ENCODE results near the gene NPM3.

NPM3 gene

GRCh38 chr10:101778151-101778780, 5.0 kb downstream of the NPM3 start:
- H3K4me1 ChIP-seq (ENCODE audit: control insufficient read depth, insufficient read depth, low read length): peaks cover 15% of the 10 kb centered on the region
- no peaks in the 10 kb centered on the region for H3K9me3 ChIP-seq (ENCODE audit: control insufficient read depth, insufficient read depth, low read length)
- H3K4me3 ChIP-seq (ENCODE audit: low read depth, low read length): peak overlapping the region; percentile 66
- H3K36me3 ChIP-seq (ENCODE audit: control insufficient read depth, insufficient read depth, low read length): peaks cover 13% of the 10 kb centered on the region
- peaks cover 46% of the 10 kb centered on the region for H3K27me3 ChIP-seq (ENCODE audit: control insufficient read depth, insufficient read depth, low read length)
- H3K9ac ChIP-seq (ENCODE audit: low read depth, low read length): no peak overlapping the region

- no peaks in the 10 kb centered on the region for H3K9me3 ChIP-seq (ENCODE audit: control insufficient read depth, insufficient read depth, low read length)
- peaks cover 51% of the 10 kb centered on the region for H3K27me3 ChIP-seq (ENCODE audit: control insufficient read depth, insufficient read depth, low read length)
- H3K9ac ChIP-seq (ENCODE audit: low read depth, low read length): no peak overlapping the region
- peaks cover 10% of the 10 kb centered on the region for H3K36me3 ChIP-seq (ENCODE audit: control insufficient read depth, insufficient read depth, low read length)
- no peak overlapping the region for H3K4me3 ChIP-seq (ENCODE audit: low read depth, low read length)
- H3K4me1 ChIP-seq (ENCODE audit: control insufficient read depth, insufficient read depth, low read length): peaks cover 19% of the 10 kb centered on the region
Observed at GRCh38 chr10:101777619-101778145, 5.6 kb downstream of the NPM3 start.

- Histone ChIP-seq H3K9ac (ENCODE audit: low read depth, low read length) (no peak overlapping the region), H3K36me3 (ENCODE audit: control insufficient read depth, insufficient read depth, low read length) (peaks cover 6% of the 10 kb centered on the region), H3K9me3 (ENCODE audit: control insufficient read depth, insufficient read depth, low read length) (no peaks in the 10 kb centered on the region), H3K27me3 (ENCODE audit: control insufficient read depth, insufficient read depth, low read length) (peaks cover 64% of the 10 kb centered on the region), H3K4me1 (ENCODE audit: control insufficient read depth, insufficient read depth, low read length) (peaks cover 21% of the 10 kb centered on the region), H3K4me3 (ENCODE audit: low read depth, low read length) (peak overlapping the region; percentile 32)
Observed at GRCh38 chr10:101776161-101776817, 7.0 kb downstream of the NPM3 start.

- no peaks in the 10 kb centered on the region for H3K9me3 ChIP-seq (ENCODE audit: control insufficient read depth, insufficient read depth, low read length)
- no peak within 1 kb of the TSS for H3K9ac ChIP-seq (ENCODE audit: low read depth, low read length)
- H3K4me1 ChIP-seq (ENCODE audit: control insufficient read depth, insufficient read depth, low read length): peaks cover 19% of the 10 kb centered on the region
- H3K4me3 ChIP-seq (ENCODE audit: low read depth, low read length): peak within 1 kb of the TSS; percentile 52
- peaks cover 66% of the 10 kb centered on the region for H3K27me3 ChIP-seq (ENCODE audit: control insufficient read depth, insufficient read depth, low read length)
- peaks cover 1% of the 10 kb centered on the region for H3K36me3 ChIP-seq (ENCODE audit: control insufficient read depth, insufficient read depth, low read length)
Observed at GRCh38 chr10:101775273-101776160, 7.7 kb downstream of the NPM3 start, which contains the start of gene FGF8. TSS of gene FGF8 (minus strand) at chr10:101776114. CDS start at chr10:101775900, 214 bp downstream.

DNA sequence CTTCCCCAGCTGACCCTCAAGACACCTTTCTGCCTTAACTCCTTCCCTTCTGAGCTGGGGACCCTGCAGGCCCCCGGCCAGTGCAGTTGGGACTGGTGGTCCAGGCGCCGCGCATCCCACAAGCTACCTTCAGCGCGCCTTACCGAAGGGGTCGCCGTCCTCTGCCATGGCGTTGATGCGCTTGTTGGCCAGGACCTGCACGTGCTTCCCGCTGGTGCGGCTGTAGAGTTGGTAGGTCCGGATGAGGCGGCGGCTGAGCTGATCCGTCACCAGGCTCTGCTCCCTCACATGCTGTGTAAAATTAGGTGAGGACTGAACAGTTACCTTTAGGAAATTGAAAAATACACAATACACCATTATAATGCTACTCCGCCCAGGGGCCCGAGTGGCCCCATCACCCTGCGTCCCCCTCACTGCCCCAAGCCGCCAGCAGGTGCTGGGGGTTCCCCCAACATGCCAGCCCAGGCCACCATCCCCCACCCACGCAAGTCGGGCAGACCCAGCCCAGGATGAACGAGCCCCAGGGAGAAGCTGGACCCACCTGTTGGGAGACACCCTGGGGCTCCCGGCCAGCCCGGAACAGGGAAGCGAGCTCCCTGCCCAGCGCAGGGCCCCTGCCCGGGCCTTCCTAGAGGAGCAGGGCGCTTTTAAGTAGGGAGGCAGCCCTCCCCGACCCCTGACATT, 8.5 kb downstream of the NPM3 start:
- Histone ChIP-seq H3K4me3 (ENCODE audit: low read depth, low read length) (peak overlapping the region; percentile 52), H3K36me3 (ENCODE audit: control insufficient read depth, insufficient read depth, low read length) (no peaks in the 10 kb centered on the region), H3K9me3 (ENCODE audit: control insufficient read depth, insufficient read depth, low read length) (no peaks in the 10 kb centered on the region), H3K4me1 (ENCODE audit: control insufficient read depth, insufficient read depth, low read length) (peaks cover 14% of the 10 kb centered on the region), H3K27me3 (ENCODE audit: control insufficient read depth, insufficient read depth, low read length) (peaks cover 62% of the 10 kb centered on the region), H3K9ac (ENCODE audit: low read depth, low read length) (no peak overlapping the region)

DNA sequence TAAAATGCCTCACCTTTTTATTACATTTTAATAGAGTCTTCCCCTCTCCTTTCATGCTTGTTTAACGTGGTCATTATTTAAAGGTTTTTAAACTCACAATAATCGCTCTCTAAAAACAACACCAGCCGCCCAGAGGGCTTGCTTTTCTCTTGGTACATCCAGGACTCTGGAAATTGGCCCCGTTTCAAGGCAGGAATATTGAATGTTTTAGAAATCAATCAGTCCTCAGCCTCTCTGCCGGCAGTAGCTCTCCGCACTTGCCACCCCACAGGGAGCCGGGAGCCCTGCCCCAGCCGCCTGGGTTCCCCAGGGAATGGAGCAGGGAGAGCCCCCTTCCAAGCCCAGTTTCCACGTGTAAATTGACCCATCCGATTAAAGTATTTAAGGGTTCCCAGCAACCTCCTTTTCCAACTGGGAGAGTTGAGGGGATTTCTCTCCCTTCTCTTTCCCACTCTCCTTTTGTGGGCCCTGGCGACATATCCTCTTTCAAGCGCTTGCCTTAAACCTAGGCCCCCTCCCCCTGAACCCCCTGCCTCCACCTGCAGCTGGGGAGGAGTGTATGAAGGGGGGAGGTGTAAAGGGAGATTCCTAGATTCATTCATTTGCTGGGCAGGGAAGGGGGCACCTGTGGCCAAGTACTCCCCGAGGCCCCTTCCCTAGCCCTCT, 9.2 kb downstream of the NPM3 start:
- Histone ChIP-seq H3K27me3 (ENCODE audit: control insufficient read depth, insufficient read depth, low read length) (peaks cover 62% of the 10 kb centered on the region), H3K4me1 (ENCODE audit: control insufficient read depth, insufficient read depth, low read length) (peaks cover 14% of the 10 kb centered on the region), H3K36me3 (ENCODE audit: control insufficient read depth, insufficient read depth, low read length) (no peaks in the 10 kb centered on the region), H3K9ac (ENCODE audit: low read depth, low read length) (no peak overlapping the region), H3K4me3 (ENCODE audit: low read depth, low read length) (peak overlapping the region; percentile 52), H3K9me3 (ENCODE audit: control insufficient read depth, insufficient read depth, low read length) (no peaks in the 10 kb centered on the region)

- Histone ChIP-seq H3K36me3 (ENCODE audit: control insufficient read depth, insufficient read depth, low read length) (no peaks in the 10 kb centered on the region), H3K4me3 (ENCODE audit: low read depth, low read length) (peak overlapping the region; percentile 52), H3K9ac (ENCODE audit: low read depth, low read length) (peak overlapping the region; percentile 1), H3K27me3 (ENCODE audit: control insufficient read depth, insufficient read depth, low read length) (peaks cover 60% of the 10 kb centered on the region), H3K4me1 (ENCODE audit: control insufficient read depth, insufficient read depth, low read length) (peaks cover 11% of the 10 kb centered on the region), H3K9me3 (ENCODE audit: control insufficient read depth, insufficient read depth, low read length) (no peaks in the 10 kb centered on the region)
Observed at GRCh38 chr10:101772895-101773761, 10.1 kb downstream of the NPM3 start.

DNA sequence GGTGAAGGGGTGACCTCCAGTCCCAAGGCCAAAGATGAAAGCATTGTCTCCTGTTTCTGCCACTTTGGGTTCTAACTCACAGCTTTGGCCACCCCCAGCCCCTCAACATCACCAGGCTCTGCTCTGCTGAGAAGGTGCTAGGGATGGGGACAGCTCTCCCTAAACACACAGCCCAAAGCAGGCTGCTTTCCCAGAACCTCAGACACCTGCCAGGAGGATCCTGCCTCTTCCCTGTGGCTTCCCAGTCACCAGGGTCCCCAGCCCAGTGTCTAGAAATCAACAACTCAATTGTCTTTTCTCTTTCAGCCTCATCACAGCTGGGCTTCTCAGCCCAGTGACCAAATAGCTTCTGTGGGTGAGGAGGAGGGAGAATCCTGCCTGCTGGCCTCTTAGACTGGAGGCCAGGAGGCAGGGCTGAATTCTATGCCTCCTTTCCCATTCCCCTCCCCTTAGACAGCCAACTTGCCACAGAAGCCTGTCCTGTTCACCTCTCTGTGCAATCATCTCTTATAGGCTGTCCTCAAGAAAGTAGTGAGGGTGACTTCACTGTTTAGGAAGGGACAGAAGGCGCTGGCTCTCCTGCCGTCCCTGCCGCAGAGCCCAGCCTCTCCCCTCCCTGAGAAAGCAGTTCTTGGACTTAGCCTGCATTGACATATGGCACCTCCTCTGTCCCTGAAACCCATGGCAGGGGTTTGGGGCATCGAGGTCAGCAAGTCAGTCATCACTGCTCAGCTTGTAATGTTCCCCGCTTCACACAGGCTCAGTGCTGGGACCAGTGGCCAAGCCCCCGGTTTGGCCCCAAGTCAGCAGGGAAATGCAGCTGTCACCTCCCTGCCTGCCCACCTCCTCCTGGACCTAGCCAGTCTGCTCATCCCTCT, 11.0 kb downstream of the NPM3 start:
- Histone ChIP-seq H3K36me3 (ENCODE audit: control insufficient read depth, insufficient read depth, low read length) (no peaks in the 10 kb centered on the region), H3K4me3 (ENCODE audit: low read depth, low read length) (no peak overlapping the region), H3K9me3 (ENCODE audit: control insufficient read depth, insufficient read depth, low read length) (no peaks in the 10 kb centered on the region), H3K27me3 (ENCODE audit: control insufficient read depth, insufficient read depth, low read length) (peaks cover 51% of the 10 kb centered on the region), H3K9ac (ENCODE audit: low read depth, low read length) (no peak overlapping the region), H3K4me1 (ENCODE audit: control insufficient read depth, insufficient read depth, low read length) (peaks cover 11% of the 10 kb centered on the region)

DNA sequence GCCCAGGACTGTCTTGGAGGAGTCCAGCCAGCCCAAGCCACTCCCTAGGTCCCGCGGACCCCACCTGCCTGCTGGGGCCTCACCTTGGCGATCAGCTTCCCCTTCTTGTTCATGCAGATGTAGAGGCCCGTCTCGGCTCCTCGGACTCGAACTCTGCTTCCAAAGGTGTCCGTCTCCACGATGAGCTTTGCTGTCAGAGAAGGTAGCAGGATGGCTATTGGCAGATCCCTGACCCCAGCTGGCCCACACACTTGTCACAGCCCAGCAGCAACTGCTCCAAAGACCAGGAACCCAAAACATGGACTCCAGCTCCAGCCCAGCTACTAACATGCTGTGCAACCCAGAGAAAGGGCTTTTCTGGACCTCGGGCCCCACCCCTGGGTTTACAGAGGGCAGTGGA, 11.9 kb downstream of the NPM3 start:
- Histone ChIP-seq H3K36me3 (ENCODE audit: control insufficient read depth, insufficient read depth, low read length) (no peaks in the 10 kb centered on the region), H3K9ac (ENCODE audit: low read depth, low read length) (no peak overlapping the region), H3K4me1 (ENCODE audit: control insufficient read depth, insufficient read depth, low read length) (peaks cover 11% of the 10 kb centered on the region), H3K4me3 (ENCODE audit: low read depth, low read length) (no peak overlapping the region), H3K27me3 (ENCODE audit: control insufficient read depth, insufficient read depth, low read length) (peaks cover 43% of the 10 kb centered on the region), H3K9me3 (ENCODE audit: control insufficient read depth, insufficient read depth, low read length) (no peaks in the 10 kb centered on the region)

Data from iPS-15b (cell line).